ENCODE measurements around the gene PIK3C2G.

DNA sequence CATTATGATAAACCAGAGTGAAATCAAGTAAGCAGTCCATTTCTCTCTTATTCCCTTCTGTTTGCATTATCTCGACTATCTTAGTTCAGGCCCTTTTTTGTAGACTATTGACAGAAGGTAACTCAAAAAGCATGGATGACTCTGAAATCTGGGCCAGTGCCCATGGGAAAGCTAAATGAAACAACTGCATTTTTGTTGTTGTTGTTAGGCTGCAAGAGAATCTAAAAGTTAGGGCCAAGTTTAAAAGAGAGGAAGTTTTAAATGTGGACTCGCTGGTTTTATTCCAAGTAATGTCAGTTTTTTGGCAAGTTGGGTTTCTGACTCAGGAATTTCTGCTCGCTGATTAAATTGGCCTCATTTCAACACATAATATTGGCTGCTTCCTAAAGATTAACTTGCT lies 201.1 kb downstream of the PIK3C2G start:
- TF ChIP-seq POLR2A (IDR thresholded peaks at IDR 0.05) (no peak), POLR2AphosphoS5 (IDR thresholded peaks at IDR 0.05; ENCODE audit: insufficient read depth in 1 of 2, low read depth in 1 of 2) (no peak)
- TF ChIP-seq, protein P1, sequence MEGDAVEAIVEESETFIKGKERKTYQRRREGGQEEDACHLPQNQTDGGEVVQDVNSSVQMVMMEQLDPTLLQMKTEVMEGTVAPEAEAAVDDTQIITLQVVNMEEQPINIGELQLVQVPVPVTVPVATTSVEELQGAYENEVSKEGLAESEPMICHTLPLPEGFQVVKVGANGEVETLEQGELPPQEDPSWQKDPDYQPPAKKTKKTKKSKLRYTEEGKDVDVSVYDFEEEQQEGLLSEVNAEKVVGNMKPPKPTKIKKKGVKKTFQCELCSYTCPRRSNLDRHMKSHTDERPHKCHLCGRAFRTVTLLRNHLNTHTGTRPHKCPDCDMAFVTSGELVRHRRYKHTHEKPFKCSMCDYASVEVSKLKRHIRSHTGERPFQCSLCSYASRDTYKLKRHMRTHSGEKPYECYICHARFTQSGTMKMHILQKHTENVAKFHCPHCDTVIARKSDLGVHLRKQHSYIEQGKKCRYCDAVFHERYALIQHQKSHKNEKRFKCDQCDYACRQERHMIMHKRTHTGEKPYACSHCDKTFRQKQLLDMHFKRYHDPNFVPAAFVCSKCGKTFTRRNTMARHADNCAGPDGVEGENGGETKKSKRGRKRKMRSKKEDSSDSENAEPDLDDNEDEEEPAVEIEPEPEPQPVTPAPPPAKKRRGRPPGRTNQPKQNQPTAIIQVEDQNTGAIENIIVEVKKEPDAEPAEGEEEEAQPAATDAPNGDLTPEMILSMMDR (IDR thresholded peaks at IDR 0.05), result no peak

All from vagina (tissue), 2 donors.